ENCODE data around the gene ASXL1.

The ASXL1 gene

GRCh38 chr20:32442630-32443373 is 84.7 kb downstream of the ASXL1 start:
- DNase-seq, result no peak

DNA sequence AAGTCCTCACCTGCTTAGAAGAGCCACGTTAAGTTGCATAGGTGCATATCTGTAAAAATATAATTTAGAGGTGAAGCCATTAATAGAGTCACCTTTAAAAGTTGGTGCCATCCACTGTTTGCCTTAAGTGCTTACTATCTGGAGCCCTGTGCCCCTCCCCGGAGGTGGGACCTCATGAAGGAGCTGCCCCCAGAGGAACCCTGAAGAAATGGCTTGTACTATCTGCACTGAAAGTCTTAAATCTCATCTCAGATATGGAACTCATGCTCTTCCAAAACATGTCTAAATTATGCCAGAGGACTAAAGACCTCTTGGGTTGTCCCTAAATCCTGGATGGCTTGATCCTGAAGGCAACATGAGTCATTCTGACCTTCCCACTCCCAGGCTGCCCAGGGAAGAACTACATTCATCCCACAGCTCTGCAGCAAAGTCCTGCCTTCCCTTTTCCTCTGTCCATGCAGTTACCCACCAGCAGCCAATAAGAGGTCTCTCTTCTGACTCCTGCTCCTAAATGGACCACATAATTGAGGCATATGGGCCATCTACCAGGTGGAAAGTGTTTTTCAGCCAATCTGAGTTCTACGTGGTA is 85.3 kb downstream of the ASXL1 start:
- DNase-seq, result no peak

GRCh38 chr20:32444474-32445220 is 86.5 kb downstream of the ASXL1 start:
- DNase-seq, result no peak

DNA sequence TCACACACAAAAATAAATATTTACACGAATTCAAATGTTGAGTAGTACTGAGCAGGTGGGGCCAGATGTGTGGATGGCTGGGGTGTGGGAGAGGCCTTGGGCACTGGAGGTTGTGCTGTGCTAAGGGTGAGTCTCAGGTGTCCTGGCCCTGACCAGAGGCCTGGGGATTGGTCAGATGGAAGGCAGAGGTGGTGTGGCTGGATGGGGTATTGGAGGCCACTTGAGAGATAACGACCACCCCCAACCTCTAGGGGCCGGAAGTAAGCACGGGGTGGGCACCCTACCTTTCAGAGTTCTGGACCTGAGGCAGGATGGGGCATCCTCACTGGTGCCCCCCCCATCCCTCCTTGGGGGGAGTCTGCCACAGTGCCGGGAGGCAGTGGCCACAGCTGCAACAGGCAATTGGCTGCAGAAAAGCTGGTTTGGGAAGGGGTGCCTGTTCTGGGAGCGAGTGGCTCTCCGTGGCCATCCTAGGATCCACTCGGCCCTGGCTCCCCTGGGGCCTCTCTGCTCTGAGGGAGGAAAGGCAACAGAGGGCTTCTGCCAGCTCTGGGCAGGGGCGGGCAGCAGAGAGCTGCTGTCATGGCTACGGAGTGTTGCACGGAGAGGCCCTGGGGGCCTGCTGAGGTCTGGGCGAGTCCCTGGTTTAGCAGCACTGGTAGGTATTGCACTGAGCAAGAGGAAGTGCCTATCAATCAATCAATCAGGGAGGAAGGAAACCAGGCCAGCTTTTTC is 87.6 kb downstream of the ASXL1 start:
- DNase-seq, result no peak

GRCh38 chr20:32446301-32447100 is 88.4 kb downstream of the ASXL1 start:
- no peak for DNase-seq

DNA sequence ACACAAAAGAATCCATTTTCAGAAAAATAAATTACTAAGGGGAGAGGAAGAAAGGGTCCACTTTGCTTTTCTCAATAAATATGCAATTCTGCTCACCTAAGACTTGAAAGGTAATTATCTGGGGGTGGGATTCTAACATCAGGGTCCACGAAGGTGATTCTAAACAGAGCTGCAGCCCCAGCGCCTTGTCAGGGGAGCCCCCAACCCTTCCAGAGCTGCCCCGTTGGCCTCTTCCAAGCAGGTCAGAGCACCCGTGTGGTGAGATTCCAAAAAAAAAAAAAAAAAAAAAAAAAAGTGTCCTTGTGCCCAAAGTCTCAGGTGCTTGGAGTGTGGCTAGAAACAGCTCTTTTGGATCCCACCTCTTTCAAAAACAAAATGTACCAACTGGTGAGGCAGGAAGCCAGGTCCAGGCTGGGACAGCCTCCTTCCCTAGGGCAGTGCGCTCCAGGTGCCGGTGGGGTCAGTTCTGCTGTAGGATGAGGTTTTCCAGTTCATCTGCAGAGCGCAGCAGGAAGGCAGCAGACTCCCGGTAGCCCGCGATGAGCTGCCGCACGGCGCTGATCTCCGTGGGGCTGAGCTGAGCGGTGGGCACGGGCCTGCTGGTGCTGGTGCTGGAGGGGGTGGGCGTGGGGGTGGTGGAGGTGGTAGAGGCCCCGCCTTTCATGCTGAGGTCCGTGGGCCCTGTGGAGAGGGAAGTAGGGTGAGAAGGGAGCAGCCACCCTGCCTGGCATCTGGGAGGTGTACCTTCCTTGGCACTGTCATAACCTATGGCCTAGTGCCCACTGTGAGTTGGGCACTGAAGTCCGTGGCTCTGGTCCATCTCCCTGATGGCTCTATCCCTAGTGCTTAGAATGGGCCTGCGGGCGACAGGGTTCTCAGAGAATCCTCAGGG is 89.3 kb downstream of the ASXL1 start:
- DNase-seq, result no peak

- DNase-seq, result no peak
Measured at GRCh38 chr20:32448306-32449056, 90.3 kb downstream of the ASXL1 start.

- no peak for DNase-seq
Measured at GRCh38 chr20:32449057-32449889, 91.1 kb downstream of the ASXL1 start.

GRCh38 chr20:32449890-32450401 is 91.8 kb downstream of the ASXL1 start:
- DNase-seq, result no peak

- DNase-seq, result no peak
Measured at GRCh38 chr20:32450484-32451061, 92.4 kb downstream of the ASXL1 start.

- DNase-seq, result no peak
Measured at GRCh38 chr20:32451340-32451681, 93.2 kb downstream of the ASXL1 start.

GRCh38 chr20:32451682-32452461 is 93.7 kb downstream of the ASXL1 start:
- DNase-seq, result no peak

GRCh38 chr20:32452776-32453466 is 94.8 kb downstream of the ASXL1 start:
- DNase-seq, result no peak

- no peak for DNase-seq
Measured at GRCh38 chr20:32453467-32454163, 95.5 kb downstream of the ASXL1 start.

DNA sequence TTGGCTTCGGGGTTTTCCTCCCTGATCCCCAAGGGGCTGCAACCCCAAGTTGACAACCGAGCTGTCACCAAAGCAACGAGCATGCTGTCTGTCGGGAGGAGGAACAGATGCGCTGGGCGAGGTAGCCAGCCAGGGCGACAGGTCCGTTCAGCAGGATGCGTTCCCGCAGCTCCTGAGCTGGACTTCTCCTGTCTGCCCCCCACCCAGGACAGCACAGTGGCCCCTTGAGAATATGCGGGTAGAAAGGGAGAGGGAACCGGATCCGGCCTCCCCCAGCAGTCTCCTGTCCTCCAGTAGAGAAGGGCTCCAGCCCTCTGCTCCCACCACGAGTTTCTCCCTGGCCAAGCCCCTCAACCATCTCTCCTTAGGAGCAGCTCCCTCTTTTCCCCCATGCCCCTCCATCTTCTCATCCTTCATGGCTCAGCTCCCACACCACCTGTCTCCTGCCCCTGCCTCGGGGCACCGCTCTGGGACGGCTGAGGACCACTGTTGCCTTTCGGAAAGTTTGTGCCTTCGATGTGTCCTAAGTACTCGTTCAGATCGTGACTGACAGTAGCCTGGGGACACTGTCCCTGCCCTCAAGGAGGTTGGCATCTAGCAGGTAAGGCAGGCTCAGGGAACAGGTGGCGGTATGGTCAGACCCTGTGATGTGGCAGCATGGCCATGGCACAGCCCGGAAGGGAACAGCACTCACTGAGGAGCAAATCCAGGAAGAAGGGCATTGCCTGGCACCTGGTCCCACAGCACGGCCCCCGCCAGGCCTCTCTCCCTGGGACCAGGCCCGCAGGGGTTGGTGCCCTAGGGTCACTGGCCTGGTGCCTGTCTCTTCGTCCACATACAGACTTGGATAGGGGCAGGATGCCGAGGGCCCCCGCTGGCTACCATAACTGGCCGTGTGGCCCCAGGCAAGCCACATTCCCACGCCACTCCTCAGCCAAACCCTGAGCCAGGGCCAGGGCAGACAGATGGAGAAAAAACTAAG is 96.3 kb downstream of the ASXL1 start:
- no peak for DNase-seq

Data from stimulated activated CD4-positive, alpha-beta T cell treated with anti-CD3 and anti-CD28 coated beads, Interleukin-4, amount 100 ng/mL, for 1 hour (primary cell).